NOMO-1 (cell line): ENCODE measurements around the gene NRDE2.
"Not testable (repeated sequence)": the region's sequence is repeated elsewhere in the genome, so short reads cannot be mapped to it uniquely, and the experiment has no call there.

Experiments
- DNase-seq, 2 experiments: peaks; one replicate each; lab custom pipeline; 2025; ENCODE audit not compliant: unreplicated experiment in 2 of 2; lab: John Stamatoyannopoulos, UW

Gene NRDE2

GRCh38 chr14:90344331-90345238 is 12.8 kb upstream of the NRDE2 start:
- DNase-seq, result no peak

- no peak for DNase-seq
Measured at GRCh38 chr14:90342327-90342726, 10.6 kb upstream of the NRDE2 start.

GRCh38 chr14:90341784-90342183 is 10.0 kb upstream of the NRDE2 start:
- DNase-seq, result no peak

- not testable (repeated sequence) for DNase-seq
Measured at GRCh38 chr14:90341232-90341631, 9.5 kb upstream of the NRDE2 start.

GRCh38 chr14:90336985-90337384 is 5.2 kb upstream of the NRDE2 start:
- DNase-seq, result no peak

- DNase-seq, result no peak
Measured at GRCh38 chr14:90336401-90336800, 4.7 kb upstream of the NRDE2 start.

- DNase-seq, result peak; percentile 55 to 57
Measured at GRCh38 chr14:90332271-90332584, 487 bp upstream of the NRDE2 start.

GRCh38 chr14:90330203-90331196 is 1.2 kb downstream of the NRDE2 start:
- no peak for DNase-seq

- DNase-seq, result no peak
Measured at GRCh38 chr14:90321891-90322290, 9.8 kb downstream of the NRDE2 start.

- no peak for DNase-seq
Measured at GRCh38 chr14:90319634-90320541, 11.9 kb downstream of the NRDE2 start.

- no peak for DNase-seq
Measured at GRCh38 chr14:90319173-90319572, 12.6 kb downstream of the NRDE2 start.

- no peak for DNase-seq
Measured at GRCh38 chr14:90318016-90318415, 13.7 kb downstream of the NRDE2 start.

- DNase-seq, result no peak
Measured at GRCh38 chr14:90317286-90317685, 14.5 kb downstream of the NRDE2 start.

- no peak for DNase-seq
Measured at GRCh38 chr14:90308561-90308960, 23.2 kb downstream of the NRDE2 start.

GRCh38 chr14:90305176-90305601 is 26.6 kb downstream of the NRDE2 start:
- no peak for DNase-seq

- no peak for DNase-seq
Measured at GRCh38 chr14:90304502-90304901, 27.2 kb downstream of the NRDE2 start.

GRCh38 chr14:90303473-90303872 is 28.3 kb downstream of the NRDE2 start:
- no peak for DNase-seq

- no peak for DNase-seq
Measured at GRCh38 chr14:90302529-90303303, 29.0 kb downstream of the NRDE2 start.

- peak; percentile 6 to 38 for DNase-seq
Measured at GRCh38 chr14:90301668-90302090, 30.1 kb downstream of the NRDE2 start.

GRCh38 chr14:90301122-90301521 is 30.6 kb downstream of the NRDE2 start:
- DNase-seq, result no peak
